GM12874 (cell line): ENCODE measurements around the gene KRTAP20-4.

Experiments used
- TF ChIP-seq, protein P1 (sequence below): IDR thresholded peaks from 2 replicates; pipeline ENCODE4 v1.5.1; 2011; ENCODE audit warnings: low read depth, mild to moderate bottlenecking, control low read depth, low read length, moderate library complexity; ENCODE audit not compliant: insufficient read depth

The KRTAP20-4 gene

DNA sequence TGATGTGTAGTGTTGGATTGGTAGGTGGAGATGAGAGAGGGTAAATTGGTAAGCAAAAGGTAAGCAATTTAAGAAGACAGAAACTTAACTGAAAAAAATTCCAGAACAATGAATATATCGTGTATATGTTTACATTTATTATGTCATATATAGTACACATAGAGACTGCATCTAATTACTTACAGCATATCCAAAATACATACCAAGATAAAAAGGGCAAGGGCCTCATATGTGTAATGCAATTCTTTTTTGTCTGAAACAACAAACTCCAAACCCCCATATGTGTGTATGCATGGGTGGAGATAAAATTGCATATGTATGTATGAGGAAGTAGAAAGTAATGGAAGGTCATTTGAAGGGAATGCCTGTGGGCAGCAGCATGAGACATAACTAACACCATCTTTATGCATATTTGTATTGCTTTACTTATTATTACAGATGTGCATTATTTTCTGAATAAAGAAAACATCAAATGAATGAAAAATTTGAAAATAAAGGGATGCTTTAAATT is 26.5 kb downstream of the KRTAP20-4 start:
- TF ChIP-seq, protein P1, sequence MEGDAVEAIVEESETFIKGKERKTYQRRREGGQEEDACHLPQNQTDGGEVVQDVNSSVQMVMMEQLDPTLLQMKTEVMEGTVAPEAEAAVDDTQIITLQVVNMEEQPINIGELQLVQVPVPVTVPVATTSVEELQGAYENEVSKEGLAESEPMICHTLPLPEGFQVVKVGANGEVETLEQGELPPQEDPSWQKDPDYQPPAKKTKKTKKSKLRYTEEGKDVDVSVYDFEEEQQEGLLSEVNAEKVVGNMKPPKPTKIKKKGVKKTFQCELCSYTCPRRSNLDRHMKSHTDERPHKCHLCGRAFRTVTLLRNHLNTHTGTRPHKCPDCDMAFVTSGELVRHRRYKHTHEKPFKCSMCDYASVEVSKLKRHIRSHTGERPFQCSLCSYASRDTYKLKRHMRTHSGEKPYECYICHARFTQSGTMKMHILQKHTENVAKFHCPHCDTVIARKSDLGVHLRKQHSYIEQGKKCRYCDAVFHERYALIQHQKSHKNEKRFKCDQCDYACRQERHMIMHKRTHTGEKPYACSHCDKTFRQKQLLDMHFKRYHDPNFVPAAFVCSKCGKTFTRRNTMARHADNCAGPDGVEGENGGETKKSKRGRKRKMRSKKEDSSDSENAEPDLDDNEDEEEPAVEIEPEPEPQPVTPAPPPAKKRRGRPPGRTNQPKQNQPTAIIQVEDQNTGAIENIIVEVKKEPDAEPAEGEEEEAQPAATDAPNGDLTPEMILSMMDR = no peak

DNA sequence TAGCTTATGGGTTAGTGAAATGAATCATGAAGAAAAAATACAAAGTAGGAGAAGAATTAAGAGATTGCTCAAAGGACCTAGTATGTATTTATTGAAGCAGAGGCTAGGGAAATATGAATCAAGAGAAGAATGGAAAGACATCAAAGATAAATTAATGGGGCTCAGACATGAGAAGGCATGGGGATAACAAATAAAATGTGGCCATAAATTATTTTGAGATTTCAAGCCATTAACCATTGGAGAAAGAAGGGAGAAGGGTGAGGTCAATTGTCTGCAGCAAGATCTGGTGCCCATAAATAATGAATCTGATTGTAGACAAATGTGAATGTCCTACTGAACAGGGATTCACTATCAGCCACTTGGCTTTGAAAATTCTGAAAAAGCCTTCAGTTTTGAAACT is 32.5 kb downstream of the KRTAP20-4 start:
- TF ChIP-seq, protein P1 = no peak

DNA sequence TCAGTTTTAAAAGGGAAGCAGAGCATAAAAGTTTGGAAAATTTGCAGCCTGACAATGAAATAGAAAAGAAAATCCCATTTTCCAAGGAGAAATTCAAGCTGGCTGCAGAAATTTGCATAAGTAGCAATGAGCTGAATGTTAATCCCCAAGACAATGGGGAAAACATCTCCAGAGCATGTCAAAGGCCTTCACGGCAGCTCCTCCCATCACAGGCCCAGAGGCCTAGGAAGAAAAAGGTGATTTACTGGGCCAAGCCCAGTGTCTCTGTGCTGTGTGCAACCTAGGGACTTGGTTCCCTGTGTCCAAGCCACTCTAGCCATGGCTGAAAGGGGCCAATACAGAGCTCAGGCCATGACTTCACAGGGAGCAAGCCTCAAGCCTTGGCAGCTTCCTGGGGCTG is 48.3 kb downstream of the KRTAP20-4 start:
- TF ChIP-seq, protein P1 = no peak
